KMS-11 (cell line): ENCODE measurements around the gene CARTPT.

ENCODE experiments used
- H2AFZ ChIP-seq: fragments of 200-600 bp; sonication (generic); 2 replicates; pipeline ENCODE4 v1.6.1; 2016; ENCODE audit warnings: antibody characterized with exemption, mixed run types, low read depth
- H3K27ac ChIP-seq: fragments of 200-600 bp; sonication (generic); 2 replicates; pipeline ENCODE4 v1.6.1; 2016; ENCODE audit warnings: mild to moderate bottlenecking, mixed run types
- H3K27me3 ChIP-seq: fragments of 200-600 bp; sonication (generic); 2 replicates; pipeline ENCODE4 v1.6.1; 2017; ENCODE audit warnings: mild to moderate bottlenecking, low read depth, mixed run types, moderate library complexity; ENCODE audit not compliant: insufficient read depth
- H3K36me3 ChIP-seq: fragments of 200-600 bp; sonication (generic); 2 replicates; pipeline ENCODE4 v1.6.1; 2017; ENCODE audit warnings: mild to moderate bottlenecking, mixed run types; ENCODE audit not compliant: insufficient read depth
- H3K4me1 ChIP-seq: fragments of 200-600 bp; sonication (generic); 2 replicates; pipeline ENCODE4 v1.6.1; 2016; ENCODE audit warnings: mild to moderate bottlenecking, low read depth, mixed run types; ENCODE audit not compliant: poor library complexity, severe bottlenecking
- H3K4me2 ChIP-seq: fragments of 200-600 bp; sonication (generic); 2 replicates; pipeline ENCODE4 v1.7.0; 2016; ENCODE audit warnings: mild to moderate bottlenecking, mixed run types
- H3K4me3 ChIP-seq: fragments of 200-600 bp; sonication (generic); IDR thresholded peaks from 2 replicates; pipeline ENCODE4 v1.6.1; 2017; ENCODE audit warnings: low read depth, low read length, mixed read lengths; ENCODE audit not compliant: insufficient read depth
- H3K79me2 ChIP-seq: fragments of 200-600 bp; sonication (generic); 2 replicates; pipeline ENCODE4 v1.6.1; 2016; ENCODE audit warnings: low read depth, mixed run types; ENCODE audit not compliant: insufficient read depth
- H3K9ac ChIP-seq: fragments of 200-600 bp; sonication (generic); 2 replicates; pipeline ENCODE4 v1.6.1; 2016; ENCODE audit warnings: mild to moderate bottlenecking, mixed run types
- H4K20me1 ChIP-seq: fragments of 200-600 bp; sonication (generic); 2 replicates; pipeline ENCODE4 v1.6.1; 2016; ENCODE audit warnings: mild to moderate bottlenecking, mixed run types; ENCODE audit not compliant: insufficient read depth
- TF ChIP-seq, protein P1 (sequence below): fragments of 200-600 bp; sonication (generic); conservative IDR thresholded peaks from 2 replicates; pipeline ENCODE4 v1.6.1; 2017; ENCODE audit warnings: low read depth, mild to moderate bottlenecking, antibody characterized with exemption, low read length, moderate library complexity, mixed read lengths

CARTPT gene

DNA sequence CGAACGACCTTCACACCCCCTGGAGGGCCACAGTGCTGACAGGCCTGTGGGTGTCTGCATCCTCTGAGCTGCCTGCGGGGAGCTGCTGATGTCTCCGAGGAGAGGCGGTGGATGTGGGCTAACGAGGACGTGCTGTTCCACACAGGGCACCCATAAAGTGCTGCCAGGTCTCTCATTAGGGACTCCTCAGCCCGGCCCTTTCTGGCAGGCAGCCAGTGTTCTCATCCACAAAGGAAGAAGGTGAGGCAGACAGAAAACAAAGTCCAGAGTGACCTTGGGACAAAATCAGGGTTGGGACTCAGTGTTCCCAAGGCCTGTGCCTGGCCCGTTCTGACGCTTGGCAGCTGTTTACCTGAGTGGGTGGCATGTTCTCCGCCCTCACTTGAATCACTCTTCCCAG, 29.3 kb downstream of the CARTPT start:
- Histone ChIP-seq H3K9ac (no peak overlapping the region), H3K27me3 (no peaks in the 10 kb centered on the region), H3K4me2 (no peak overlapping the region), H3K36me3 (no peaks in the 10 kb centered on the region), H3K79me2 (no peaks in the 10 kb centered on the region), H2AFZ (no peak overlapping the region), H3K27ac (no peak overlapping the region), H4K20me1 (no peaks in the 10 kb centered on the region), H3K4me3 (no peak overlapping the region), H3K4me1 (no peaks in the 10 kb centered on the region)
- TF ChIP-seq, protein P1, sequence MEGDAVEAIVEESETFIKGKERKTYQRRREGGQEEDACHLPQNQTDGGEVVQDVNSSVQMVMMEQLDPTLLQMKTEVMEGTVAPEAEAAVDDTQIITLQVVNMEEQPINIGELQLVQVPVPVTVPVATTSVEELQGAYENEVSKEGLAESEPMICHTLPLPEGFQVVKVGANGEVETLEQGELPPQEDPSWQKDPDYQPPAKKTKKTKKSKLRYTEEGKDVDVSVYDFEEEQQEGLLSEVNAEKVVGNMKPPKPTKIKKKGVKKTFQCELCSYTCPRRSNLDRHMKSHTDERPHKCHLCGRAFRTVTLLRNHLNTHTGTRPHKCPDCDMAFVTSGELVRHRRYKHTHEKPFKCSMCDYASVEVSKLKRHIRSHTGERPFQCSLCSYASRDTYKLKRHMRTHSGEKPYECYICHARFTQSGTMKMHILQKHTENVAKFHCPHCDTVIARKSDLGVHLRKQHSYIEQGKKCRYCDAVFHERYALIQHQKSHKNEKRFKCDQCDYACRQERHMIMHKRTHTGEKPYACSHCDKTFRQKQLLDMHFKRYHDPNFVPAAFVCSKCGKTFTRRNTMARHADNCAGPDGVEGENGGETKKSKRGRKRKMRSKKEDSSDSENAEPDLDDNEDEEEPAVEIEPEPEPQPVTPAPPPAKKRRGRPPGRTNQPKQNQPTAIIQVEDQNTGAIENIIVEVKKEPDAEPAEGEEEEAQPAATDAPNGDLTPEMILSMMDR: no peak

DNA sequence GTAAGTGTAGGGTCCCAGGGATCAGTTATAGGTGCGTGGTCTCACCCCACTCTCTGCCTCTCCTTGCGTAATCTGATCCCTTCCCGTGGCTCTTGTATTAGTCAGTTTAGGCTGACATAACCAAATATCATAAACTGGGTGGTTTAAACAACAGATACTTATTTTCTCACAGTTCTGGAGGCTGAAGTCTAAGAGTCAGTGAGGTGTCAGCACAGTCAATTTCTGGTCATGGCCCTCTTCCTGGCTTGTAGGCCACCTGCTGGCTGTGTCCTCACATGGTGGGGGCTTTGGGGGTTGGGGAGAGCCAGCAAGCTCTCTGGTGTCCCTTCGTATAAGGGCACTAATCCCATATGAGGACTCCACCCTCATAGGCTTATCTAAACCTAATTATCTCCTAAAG, 32.3 kb downstream of the CARTPT start:
- no peak overlapping the region for H3K9ac ChIP-seq
- H3K4me2 ChIP-seq: no peak overlapping the region
- TF ChIP-seq, protein P1: no peak
- H3K79me2 ChIP-seq: no peaks in the 10 kb centered on the region
- no peaks in the 10 kb centered on the region for H3K27me3 ChIP-seq
- H3K36me3 ChIP-seq: no peaks in the 10 kb centered on the region
- H3K27ac ChIP-seq: no peak overlapping the region
- no peaks in the 10 kb centered on the region for H3K4me1 ChIP-seq
- no peak overlapping the region for H3K4me3 ChIP-seq
- H2AFZ ChIP-seq: no peak overlapping the region
- H4K20me1 ChIP-seq: no peaks in the 10 kb centered on the region

DNA sequence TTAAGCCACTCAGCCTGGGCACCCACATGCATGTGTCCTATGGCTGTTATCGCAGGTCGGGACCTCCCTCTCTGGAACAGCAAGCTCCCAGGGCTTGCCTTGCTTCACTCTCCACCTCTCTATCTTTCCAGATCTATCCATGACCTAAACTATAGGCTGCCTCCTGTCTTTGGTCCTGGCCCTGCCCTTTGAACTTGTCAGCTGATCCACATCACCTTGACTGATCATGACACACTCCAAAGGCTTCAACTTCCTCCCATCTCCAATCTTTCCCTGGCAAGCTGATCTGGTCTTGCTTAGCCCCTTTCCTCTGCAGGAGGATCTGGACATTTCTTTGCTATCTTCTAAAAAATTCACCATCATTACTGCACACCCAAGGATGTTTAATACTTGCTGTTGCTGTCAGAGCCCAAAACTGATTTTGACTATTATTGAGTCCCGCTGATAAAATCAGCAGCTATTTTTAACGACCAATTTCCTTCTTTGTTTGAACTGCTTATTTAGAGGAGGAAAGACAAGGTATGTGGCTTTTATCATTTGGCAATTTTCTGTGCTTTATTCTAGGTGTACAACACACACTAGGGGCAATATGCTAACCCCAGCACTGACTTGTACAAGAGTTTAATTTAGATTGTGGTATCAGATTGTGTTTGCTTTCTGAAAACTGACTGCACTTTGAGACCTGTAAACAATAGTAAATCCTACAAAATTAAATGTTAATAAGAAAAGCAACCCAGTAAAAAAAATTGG, 33.5 kb downstream of the CARTPT start:
- Histone ChIP-seq H3K36me3 (no peaks in the 10 kb centered on the region), H3K4me1 (no peaks in the 10 kb centered on the region), H3K9ac (no peak overlapping the region), H3K27me3 (no peaks in the 10 kb centered on the region), H3K27ac (no peak overlapping the region), H3K79me2 (no peaks in the 10 kb centered on the region), H3K4me2 (no peak overlapping the region), H3K4me3 (no peak overlapping the region), H4K20me1 (no peaks in the 10 kb centered on the region), H2AFZ (no peak overlapping the region)
- TF ChIP-seq, protein P1: no peak

DNA sequence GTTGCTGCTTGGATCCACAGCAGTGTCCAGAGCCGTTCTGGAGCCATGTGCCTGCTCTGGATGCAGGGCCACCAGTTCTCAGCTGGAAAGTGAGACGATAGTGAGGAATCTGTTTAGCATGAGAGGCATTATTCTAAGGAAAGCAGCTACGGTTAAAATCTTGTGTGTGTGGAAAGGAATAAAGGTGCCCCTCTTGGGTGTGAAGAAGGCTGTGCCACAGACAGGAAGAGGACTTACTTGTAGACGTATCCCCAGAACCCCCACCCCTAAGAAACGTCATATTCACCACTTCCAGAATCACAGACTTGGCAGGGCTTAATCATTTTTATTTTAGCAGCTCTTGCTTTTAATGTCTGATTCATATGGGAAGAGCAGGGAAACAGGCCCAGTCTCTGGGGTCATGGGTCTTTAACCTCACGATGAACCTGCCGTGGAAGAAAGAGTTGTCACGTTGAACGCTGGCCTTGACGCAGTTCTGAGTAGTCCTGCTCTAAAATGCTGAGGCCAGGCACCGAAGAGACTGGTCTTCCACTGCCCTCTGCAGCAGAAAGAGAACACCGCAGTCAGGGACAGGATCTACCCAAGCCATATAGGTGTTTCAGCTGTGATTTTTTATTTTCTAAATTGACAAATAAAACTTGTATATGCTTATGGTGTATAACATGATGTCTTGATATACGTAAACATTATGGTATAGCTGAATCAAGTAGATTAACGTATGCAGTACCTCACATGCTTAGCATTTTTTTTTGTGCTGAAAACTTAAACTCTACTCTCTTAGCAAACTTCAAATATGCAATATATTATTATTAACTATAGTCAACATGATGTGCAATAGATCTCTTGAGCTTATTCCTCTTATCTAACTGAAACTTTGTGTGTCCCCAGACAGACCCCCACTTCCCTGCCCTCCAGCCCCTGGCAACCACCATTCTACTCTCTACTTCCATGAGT, 38.8 kb downstream of the CARTPT start:
- H3K36me3 ChIP-seq: no peaks in the 10 kb centered on the region
- H3K27me3 ChIP-seq: no peaks in the 10 kb centered on the region
- no peaks in the 10 kb centered on the region for H3K79me2 ChIP-seq
- H3K9ac ChIP-seq: no peak overlapping the region
- H3K27ac ChIP-seq: no peak overlapping the region
- no peak overlapping the region for H2AFZ ChIP-seq
- H3K4me3 ChIP-seq: no peak overlapping the region
- H3K4me1 ChIP-seq: no peaks in the 10 kb centered on the region
- TF ChIP-seq, protein P1: peak; percentile 63
- H3K4me2 ChIP-seq: no peak overlapping the region
- H4K20me1 ChIP-seq: no peaks in the 10 kb centered on the region
